SK-N-MC (cell line): ENCODE data around the gene NOP14.

ENCODE experiments used
- EZH2 ChIP-seq: fragments of 200-600 bp; sonication (generic); IDR thresholded peaks from one replicate; pipeline ENCODE4 v1.6.1; 2017; ENCODE audit warnings: antibody characterized with exemption
- FOXP2 ChIP-seq: optimal IDR thresholded peaks from 2 replicates; pipeline ENCODE3; 2011; ENCODE audit warnings: mild to moderate bottlenecking, moderate library complexity; ENCODE audit not compliant: insufficient read depth; ENCODE audit errors: extremely low read length, control extremely low read depth
- POLR2AphosphoS5 ChIP-seq: IDR thresholded peaks from 2 replicates; pipeline ENCODE4 v1.6.1; 2012; ENCODE audit warnings: mild to moderate bottlenecking, low read depth, low read length, borderline replicate concordance

DNA sequence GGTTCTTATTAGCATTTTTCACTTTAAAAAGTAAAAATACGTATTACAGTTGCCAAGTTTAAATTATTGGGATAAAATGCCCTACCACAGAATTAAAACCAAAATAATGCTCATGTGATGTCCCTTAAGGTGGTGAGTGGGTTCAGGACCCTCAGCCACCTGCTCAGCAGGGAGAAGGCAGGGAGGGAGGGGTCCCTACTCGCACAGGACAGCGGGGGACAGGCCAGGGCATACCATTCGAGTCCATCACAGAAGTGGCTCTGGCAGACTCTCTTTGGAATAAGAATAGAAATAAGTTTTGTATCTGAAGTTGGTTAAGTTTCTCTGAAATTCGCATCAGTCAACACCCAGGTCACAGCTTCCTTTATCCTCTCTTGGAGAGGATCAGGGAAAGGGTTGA is 37.7 kb downstream of the NOP14 start:
- TF ChIP-seq EZH2 (no peak), POLR2AphosphoS5 (no peak), FOXP2 (no peak)
